ENCODE measurements around the gene EEF1B2. TPM values are rescaled to one million over a fixed set of nuclear protein-coding genes. Genes with fewer than 3 reads are reported as not detected.
"Not testable (repeated sequence)": the region's sequence is repeated elsewhere in the genome, so short reads cannot be mapped to it uniquely, and the experiment has no call there.

The EEF1B2 gene
- total RNA-seq, 2 donors from 2014 or later = 174 to 397 TPM

GRCh38 chr2:206154197-206154596 lies 5.5 kb upstream of the EEF1B2 start:
- WGBS, 2 donors = 67 to 78% methylated on average over 3 of the region's 3 CpGs
- no peaks in the 10 kb centered on the region for H3K9me3 ChIP-seq
- no peaks in the 10 kb centered on the region for H3K27me3 ChIP-seq
- no peak for ATAC-seq
- TF ChIP-seq POLR2A (IDR thresholded peaks at IDR 0.05) = no peak
- no peak for TF ChIP-seq CTCF (IDR thresholded peaks at IDR 0.05)
- H3K27ac ChIP-seq = no peak overlapping the region
- H3K36me3 ChIP-seq (replicated peaks in 1 of 2; ENCODE audit: insufficient read depth in 1 of 2, low read depth in 2 of 2) = peaks cover 0 to 3% of the 10 kb centered on the region in 2 donors
- DNase-seq = no peak
- intact Hi-C loops (cut with DNase I) = loop anchor here (10.0 kb wide), 1 partner anchor 79 kb away; no protein-coding TSS in a partner anchor
- no peak overlapping the region for H3K4me3 ChIP-seq
- H3K4me1 ChIP-seq = peaks cover 24% of the 10 kb centered on the region

GRCh38 chr2:206157014-206157413 lies 2.7 kb upstream of the EEF1B2 start:
- peaks cover 38% of the 10 kb centered on the region for H3K4me1 ChIP-seq
- not testable (repeated sequence) for H3K4me3 ChIP-seq; H3K36me3 ChIP-seq (replicated peaks in 1 of 2; ENCODE audit: insufficient read depth in 1 of 2, low read depth in 2 of 2); H3K27me3 ChIP-seq; DNase-seq; ATAC-seq; H3K9me3 ChIP-seq; H3K27ac ChIP-seq
- 89 to 92% methylated on average over 11 of the region's 11 CpGs for WGBS, 2 donors
- intact Hi-C loops (cut with DNase I) = loop anchor here (10.0 kb wide), 1 partner anchor 82 kb away; no protein-coding TSS in a partner anchor

GRCh38 chr2:206158563-206159345 lies 941 bp upstream of the EEF1B2 start:
- Histone ChIP-seq H3K4me3 (peak overlapping the region; percentile 81 to 95), H3K27ac (peak overlapping the region; percentile 81 to 95 (median 90)), H3K4me1 (peaks cover 41% of the 10 kb centered on the region), H3K36me3 (replicated peaks in 1 of 2; ENCODE audit: insufficient read depth in 1 of 2, low read depth in 2 of 2) (peaks cover 4 to 7% of the 10 kb centered on the region in 2 donors), H3K9me3 (no peaks in the 10 kb centered on the region), H3K27me3 (no peaks in the 10 kb centered on the region)
- DNase-seq (no peak), ATAC-seq (peak; percentile 22)
- intact Hi-C loops (cut with DNase I) = loop anchor here (10.0 kb wide), 1 partner anchor 84 kb away; no protein-coding TSS in a partner anchor
- 0 to 1% methylated on average over 31 to 33 of the region's 33 CpGs for WGBS, 2 donors
- TF ChIP-seq CTCF (IDR thresholded peaks at IDR 0.05) (no peak), POLR2A (IDR thresholded peaks at IDR 0.05) (no peak)

- DNase-seq (peak; percentile 16 to 64 (median 40)), ATAC-seq (peak; percentile 54)
- 2 to 3% methylated on average over 27 to 30 of the region's 30 CpGs for WGBS, 2 donors
- TF ChIP-seq CTCF (IDR thresholded peaks at IDR 0.05) (no peak), POLR2A (IDR thresholded peaks at IDR 0.05) (no peak)
- H3K9me3 ChIP-seq = no peaks in the 10 kb centered on the region
- peaks cover 4 to 7% of the 10 kb centered on the region in 2 donors for H3K36me3 ChIP-seq (replicated peaks in 1 of 2; ENCODE audit: insufficient read depth in 1 of 2, low read depth in 2 of 2)
- intact Hi-C loops (cut with DNase I) = no loop called here
- H3K4me3 ChIP-seq = peak overlapping the region; percentile 86 to 95
- H3K27me3 ChIP-seq = no peaks in the 10 kb centered on the region
- H3K4me1 ChIP-seq = peaks cover 32% of the 10 kb centered on the region
- peak overlapping the region; percentile 81 to 95 (median 90) for H3K27ac ChIP-seq
Measured at GRCh38 chr2:206160125-206160806, 571 bp downstream of the EEF1B2 start.

- 15 to 37% methylated on average over 2 of the region's 2 CpGs for WGBS, 2 donors
- ATAC-seq (no peak), DNase-seq (no peak)
- H3K36me3 ChIP-seq (replicated peaks in 1 of 2; ENCODE audit: insufficient read depth in 1 of 2, low read depth in 2 of 2) = peaks cover 4 to 7% of the 10 kb centered on the region in 2 donors
- H3K4me3 ChIP-seq = peak overlapping the region; percentile 86 to 95
- H3K27me3 ChIP-seq = no peaks in the 10 kb centered on the region
- peak overlapping the region in 2 of 4 donors; percentile 81 to 95 for H3K27ac ChIP-seq
- H3K9me3 ChIP-seq = no peaks in the 10 kb centered on the region
- TF ChIP-seq POLR2A (IDR thresholded peaks at IDR 0.05) (no peak), CTCF (IDR thresholded peaks at IDR 0.05) (no peak)
- intact Hi-C loops (cut with DNase I) = no loop called here
- H3K4me1 ChIP-seq = peaks cover 32% of the 10 kb centered on the region
Measured at GRCh38 chr2:206160807-206161179, 1.1 kb downstream of the EEF1B2 start.

- H3K4me3 ChIP-seq; H3K9me3 ChIP-seq; ATAC-seq; H3K36me3 ChIP-seq (replicated peaks in 1 of 2; ENCODE audit: insufficient read depth in 1 of 2, low read depth in 2 of 2); H3K27ac ChIP-seq; H3K27me3 ChIP-seq; intact Hi-C loops (cut with DNase I); DNase-seq: not testable (repeated sequence)
- WGBS, 2 donors = 76 to 79% methylated on average over 4 of the region's 4 CpGs
- H3K4me1 ChIP-seq = peaks cover 28% of the 10 kb centered on the region
Measured at GRCh38 chr2:206162401-206162800, 2.7 kb downstream of the EEF1B2 start.
